SK-N-MC (cell line): Measurements from ENCODE around the gene AMFR.

ENCODE experiments used
- DNase-seq: peaks from one replicate; pipeline ENCODE4 v3.0.0-alpha.2; 2011; ENCODE audit warnings: low read depth, low spot score
- H3K27ac ChIP-seq: fragments of 200-600 bp; sonication (generic); 2 replicates; pipeline ENCODE4 v1.5.1; 2016; ENCODE audit warnings: mixed run types
- H3K36me3 ChIP-seq: fragments of 200-600 bp; sonication (generic); 2 replicates; pipeline ENCODE4 v1.6.1; 2017; ENCODE audit warnings: antibody characterized with exemption, low read length, mixed read lengths; ENCODE audit not compliant: insufficient read depth
- H3K4me3 ChIP-seq: fragments of 200-600 bp; sonication (generic); 2 replicates; pipeline ENCODE4 v1.5.1; 2016
- H3K9ac ChIP-seq: fragments of 200-600 bp; sonication (generic); 2 replicates; pipeline ENCODE4 v1.8.0; 2017; ENCODE audit warnings: mixed run types, mixed read lengths; ENCODE audit not compliant: insufficient read length
- H3K9me3 ChIP-seq: fragments of 200-600 bp; sonication (generic); 2 replicates; pipeline ENCODE4 v1.6.1; 2017; ENCODE audit warnings: low read depth, mild to moderate bottlenecking, antibody characterized with exemption, low read length, moderate library complexity, mixed read lengths
- EZH2 ChIP-seq: fragments of 200-600 bp; sonication (generic); IDR thresholded peaks from one replicate; pipeline ENCODE4 v1.6.1; 2017; ENCODE audit warnings: antibody characterized with exemption
- FOXP2 ChIP-seq: optimal IDR thresholded peaks from 2 replicates; pipeline ENCODE3; 2011; ENCODE audit warnings: mild to moderate bottlenecking, moderate library complexity; ENCODE audit not compliant: insufficient read depth; ENCODE audit errors: extremely low read length, control extremely low read depth
- POLR2AphosphoS5 ChIP-seq: IDR thresholded peaks from 2 replicates; pipeline ENCODE4 v1.6.1; 2012; ENCODE audit warnings: mild to moderate bottlenecking, low read depth, low read length, borderline replicate concordance

The AMFR gene

DNA sequence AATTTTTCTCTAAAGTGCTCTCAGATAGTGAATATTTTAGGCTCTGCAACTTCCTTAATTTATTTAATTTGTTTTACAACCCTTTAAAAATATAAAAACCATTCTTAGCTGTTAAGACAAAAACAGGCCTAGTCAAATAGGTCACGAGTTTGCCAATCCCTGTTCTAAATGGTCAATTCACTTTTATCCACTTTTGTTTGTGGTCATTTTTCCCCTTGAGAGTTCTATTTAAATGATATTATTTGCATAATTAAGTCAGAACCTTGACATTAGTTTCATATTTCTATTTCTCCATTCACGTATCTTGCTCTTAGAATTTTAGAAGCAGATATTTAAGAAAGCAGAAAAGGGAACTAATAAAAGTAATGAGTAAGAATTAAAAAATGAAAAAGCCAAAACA, 4.0 kb downstream of the AMFR start:
- no peak overlapping the region for H3K27ac ChIP-seq
- no peak for DNase-seq
- H3K36me3 ChIP-seq, result no peaks in the 10 kb centered on the region
- H3K9ac ChIP-seq, result no peak overlapping the region
- H3K9me3 ChIP-seq, result no peaks in the 10 kb centered on the region
- TF ChIP-seq EZH2 (no peak), FOXP2 (no peak), POLR2AphosphoS5 (no peak)
- H3K4me3 ChIP-seq, result no peak overlapping the region

DNA sequence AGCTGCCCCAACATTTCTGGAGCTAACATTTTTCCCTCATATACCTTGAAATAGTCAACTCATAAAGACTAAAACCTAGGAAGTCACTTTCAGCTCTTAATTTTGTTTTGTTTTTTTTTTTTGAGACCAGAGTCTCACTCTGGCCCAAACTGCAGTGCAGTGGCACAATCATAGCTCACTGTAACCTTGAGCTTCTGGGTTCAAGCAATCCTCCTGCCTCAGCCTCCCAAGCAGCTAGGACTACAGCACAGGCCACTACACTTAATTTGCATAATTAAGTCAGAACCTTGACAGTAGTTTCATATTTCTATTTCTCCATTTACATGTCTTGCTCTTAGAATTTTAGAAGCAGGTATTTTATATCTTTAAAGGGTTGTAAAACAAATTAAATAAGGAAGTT, 4.7 kb downstream of the AMFR start:
- no peak overlapping the region for H3K9ac ChIP-seq
- H3K36me3 ChIP-seq, result no peaks in the 10 kb centered on the region
- no peak for DNase-seq
- H3K9me3 ChIP-seq, result no peaks in the 10 kb centered on the region
- no peak for TF ChIP-seq EZH2
- TF ChIP-seq POLR2AphosphoS5, result no peak
- no peak for TF ChIP-seq FOXP2
- H3K27ac ChIP-seq, result no peak overlapping the region
- H3K4me3 ChIP-seq, result no peak overlapping the region

DNA sequence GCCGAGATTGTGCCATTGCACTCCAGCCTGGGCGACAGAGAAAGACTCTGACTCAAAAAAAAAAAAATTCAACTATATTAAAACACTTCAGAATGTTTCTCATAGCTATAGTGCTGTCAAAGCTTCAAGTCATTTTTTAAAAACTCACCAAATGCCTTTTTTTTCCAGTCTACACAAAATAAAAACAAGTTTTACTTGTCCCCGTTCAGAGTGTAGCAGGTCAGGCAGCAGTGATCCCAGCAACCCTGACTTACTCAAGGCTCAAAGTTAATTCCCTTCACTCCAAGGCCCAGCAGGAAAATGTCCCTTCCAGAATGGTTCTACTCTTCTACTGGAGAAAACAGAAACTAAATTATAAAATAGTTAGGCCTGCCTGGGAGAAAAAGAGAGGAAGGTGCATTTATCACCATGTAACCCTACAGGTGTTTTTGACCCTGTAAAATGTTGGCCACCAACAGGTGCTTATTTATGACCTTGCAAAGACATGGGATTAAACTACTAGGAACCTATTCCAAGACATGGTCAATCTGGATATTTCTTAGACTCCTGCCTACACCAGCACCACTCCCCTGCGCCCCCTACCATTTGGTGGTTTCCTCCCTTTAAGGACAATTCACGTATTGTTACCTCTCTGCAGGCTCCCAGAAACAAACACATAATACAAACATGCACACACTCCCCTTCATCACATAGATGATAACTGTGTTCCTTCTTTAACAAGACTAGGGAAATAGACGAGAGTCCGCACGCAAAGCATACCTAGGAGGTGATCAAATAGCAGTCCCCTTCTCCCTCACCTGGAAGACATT, 5.4 kb downstream of the AMFR start:
- Histone ChIP-seq H3K4me3 (no peak overlapping the region), H3K27ac (no peak overlapping the region), H3K36me3 (no peaks in the 10 kb centered on the region), H3K9ac (no peak overlapping the region), H3K9me3 (no peaks in the 10 kb centered on the region)
- DNase-seq, result no peak
- TF ChIP-seq FOXP2 (no peak), EZH2 (no peak), POLR2AphosphoS5 (no peak)

DNA sequence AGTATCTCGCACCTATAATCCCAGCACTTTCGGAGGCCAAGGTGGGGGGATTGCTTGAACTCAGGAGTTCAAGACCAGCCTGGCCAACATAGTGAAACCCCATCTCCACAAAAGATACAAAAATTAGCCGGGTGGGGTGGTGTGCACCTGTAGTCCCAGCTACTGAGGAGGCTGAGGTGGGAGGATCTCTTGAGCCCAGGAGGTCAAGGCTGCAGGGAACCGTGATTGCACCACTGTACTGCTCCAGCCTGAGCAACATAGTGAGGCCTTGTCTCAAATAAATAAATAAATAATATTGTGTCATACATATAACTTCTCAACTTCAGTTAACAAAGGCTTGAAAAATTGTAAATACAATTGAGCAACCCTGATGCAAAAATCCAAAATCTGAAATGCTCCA, 8.2 kb downstream of the AMFR start:
- H3K36me3 ChIP-seq, result no peaks in the 10 kb centered on the region
- TF ChIP-seq POLR2AphosphoS5, result no peak
- TF ChIP-seq EZH2, result no peak
- no peak for TF ChIP-seq FOXP2
- H3K9ac ChIP-seq, result no peak overlapping the region
- no peak overlapping the region for H3K4me3 ChIP-seq
- H3K9me3 ChIP-seq, result no peaks in the 10 kb centered on the region
- DNase-seq, result no peak
- no peak overlapping the region for H3K27ac ChIP-seq

DNA sequence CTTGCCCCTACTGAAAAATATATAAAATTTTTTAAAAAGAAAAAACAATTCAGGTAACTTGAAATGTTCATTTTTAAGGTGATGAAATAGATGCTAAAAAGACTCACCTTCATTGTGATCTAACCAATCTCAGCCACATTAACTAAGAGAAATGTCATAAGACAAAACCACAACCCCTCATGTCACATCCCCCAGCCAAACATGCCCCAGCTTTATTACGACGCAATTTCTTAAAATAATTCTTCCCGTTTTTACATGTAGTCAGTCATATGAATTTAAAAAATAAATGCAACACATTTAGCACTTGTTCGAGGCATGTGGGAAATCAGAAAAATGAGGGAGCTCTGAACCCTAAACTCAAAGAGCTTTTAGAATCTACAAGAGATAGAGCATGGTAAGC, 9.5 kb downstream of the AMFR start:
- Histone ChIP-seq H3K9ac (no peak overlapping the region), H3K9me3 (no peaks in the 10 kb centered on the region), H3K4me3 (no peak overlapping the region), H3K36me3 (no peaks in the 10 kb centered on the region), H3K27ac (no peak overlapping the region)
- no peak for TF ChIP-seq POLR2AphosphoS5
- no peak for TF ChIP-seq FOXP2
- TF ChIP-seq EZH2, result no peak
- no peak for DNase-seq

DNA sequence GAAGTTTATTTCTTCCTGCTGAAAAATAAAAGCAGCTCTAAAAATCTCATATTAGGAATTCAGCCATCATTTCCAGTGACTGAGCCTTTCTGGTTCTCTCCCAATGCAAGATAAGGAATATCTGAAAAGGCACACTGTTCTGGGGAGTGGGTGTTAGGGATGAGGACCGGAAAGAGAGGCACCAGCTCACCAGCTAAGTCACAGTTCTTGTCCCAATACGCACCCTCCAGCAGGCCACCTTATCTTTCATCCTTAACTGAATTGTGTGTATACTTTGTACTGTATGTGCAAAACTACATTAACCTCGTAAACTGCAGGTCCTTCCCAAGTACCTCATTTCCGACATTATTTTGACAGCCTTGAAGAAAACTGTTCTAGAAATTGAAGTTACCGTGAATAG, 11.0 kb downstream of the AMFR start:
- TF ChIP-seq EZH2, result no peak
- TF ChIP-seq POLR2AphosphoS5, result no peak
- no peak for TF ChIP-seq FOXP2
- H3K9ac ChIP-seq, result no peak overlapping the region
- no peak overlapping the region for H3K4me3 ChIP-seq
- no peak for DNase-seq
- H3K27ac ChIP-seq, result no peak overlapping the region
- H3K9me3 ChIP-seq, result no peaks in the 10 kb centered on the region
- H3K36me3 ChIP-seq, result no peaks in the 10 kb centered on the region

DNA sequence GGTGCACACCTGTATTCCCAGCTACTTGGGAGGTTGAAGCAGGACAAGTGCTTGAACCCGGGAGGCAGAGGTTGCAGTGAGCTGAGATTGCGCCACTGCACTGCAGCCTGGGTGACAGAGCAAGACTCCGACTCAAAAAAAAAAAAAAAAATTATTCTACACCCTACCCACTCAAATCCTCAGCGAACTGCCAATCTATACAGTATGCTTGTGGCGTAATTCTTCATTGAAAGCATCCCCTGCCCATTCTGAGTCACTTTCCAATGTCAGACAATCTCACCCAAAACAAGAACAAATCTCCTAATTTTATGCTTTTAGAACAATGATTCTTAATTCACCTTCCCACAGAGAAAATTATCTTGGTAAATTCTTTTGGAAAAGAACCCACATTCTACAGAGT, 12.0 kb downstream of the AMFR start:
- TF ChIP-seq FOXP2 (no peak), POLR2AphosphoS5 (no peak)
- Histone ChIP-seq H3K9ac (no peak overlapping the region), H3K9me3 (no peaks in the 10 kb centered on the region), H3K4me3 (no peak overlapping the region), H3K36me3 (no peaks in the 10 kb centered on the region), H3K27ac (no peak overlapping the region)
- no peak for DNase-seq

DNA sequence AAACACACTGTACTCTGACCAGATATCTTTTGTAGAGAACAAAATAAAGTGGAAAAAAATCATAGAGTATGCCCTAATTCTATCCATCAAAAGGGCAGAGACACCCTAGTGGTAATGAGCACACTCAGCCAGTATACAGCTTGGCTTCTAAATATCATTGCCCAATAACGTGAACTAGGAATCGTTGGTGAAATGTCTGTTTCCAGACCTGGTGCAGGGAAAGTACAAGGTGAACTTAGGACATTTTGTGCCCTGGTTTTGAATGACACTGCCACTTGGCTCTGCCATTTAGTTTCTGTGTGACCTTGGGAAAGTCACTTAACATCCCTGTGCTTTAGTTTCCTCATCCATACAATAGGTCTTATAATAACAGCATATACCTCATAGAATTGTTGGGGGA, 13.7 kb downstream of the AMFR start:
- H3K4me3 ChIP-seq, result no peak overlapping the region
- H3K36me3 ChIP-seq, result no peaks in the 10 kb centered on the region
- H3K9ac ChIP-seq, result no peak overlapping the region
- TF ChIP-seq EZH2 (no peak), POLR2AphosphoS5 (no peak), FOXP2 (no peak)
- DNase-seq, result no peak
- H3K9me3 ChIP-seq, result no peaks in the 10 kb centered on the region
- no peak overlapping the region for H3K27ac ChIP-seq

DNA sequence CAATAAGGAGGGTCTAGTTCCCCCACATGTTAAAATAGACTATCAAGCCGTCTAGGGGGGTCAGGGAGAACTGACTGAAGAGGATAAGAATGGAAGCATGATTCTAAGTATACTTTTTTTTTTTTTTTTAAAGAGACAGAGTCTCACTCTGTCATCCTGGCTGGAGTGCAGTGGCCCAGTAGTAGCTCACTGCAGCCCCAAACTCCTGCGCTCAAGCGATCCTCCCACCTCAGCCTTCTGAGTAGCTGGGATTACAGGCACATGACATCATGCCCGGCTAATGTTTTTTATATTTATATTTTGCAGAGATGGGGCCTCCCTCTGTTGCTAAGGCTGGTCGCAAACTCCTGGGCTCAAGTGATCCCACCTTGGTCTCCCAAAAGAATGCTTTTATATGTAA, 14.2 kb downstream of the AMFR start:
- H3K27ac ChIP-seq, result no peak overlapping the region
- no peaks in the 10 kb centered on the region for H3K9me3 ChIP-seq
- H3K36me3 ChIP-seq, result no peaks in the 10 kb centered on the region
- H3K9ac ChIP-seq, result no peak overlapping the region
- H3K4me3 ChIP-seq, result no peak overlapping the region
- TF ChIP-seq FOXP2, result no peak
- TF ChIP-seq POLR2AphosphoS5, result no peak
- no peak for DNase-seq
